ENCODE data around the gene TSBP1. TPM values are rescaled to one million over a fixed set of nuclear protein-coding genes. Genes with fewer than 3 reads are reported as not detected.

Gene TSBP1
- total and polyA plus RNA-seq, 11 donors, result not detected

DNA sequence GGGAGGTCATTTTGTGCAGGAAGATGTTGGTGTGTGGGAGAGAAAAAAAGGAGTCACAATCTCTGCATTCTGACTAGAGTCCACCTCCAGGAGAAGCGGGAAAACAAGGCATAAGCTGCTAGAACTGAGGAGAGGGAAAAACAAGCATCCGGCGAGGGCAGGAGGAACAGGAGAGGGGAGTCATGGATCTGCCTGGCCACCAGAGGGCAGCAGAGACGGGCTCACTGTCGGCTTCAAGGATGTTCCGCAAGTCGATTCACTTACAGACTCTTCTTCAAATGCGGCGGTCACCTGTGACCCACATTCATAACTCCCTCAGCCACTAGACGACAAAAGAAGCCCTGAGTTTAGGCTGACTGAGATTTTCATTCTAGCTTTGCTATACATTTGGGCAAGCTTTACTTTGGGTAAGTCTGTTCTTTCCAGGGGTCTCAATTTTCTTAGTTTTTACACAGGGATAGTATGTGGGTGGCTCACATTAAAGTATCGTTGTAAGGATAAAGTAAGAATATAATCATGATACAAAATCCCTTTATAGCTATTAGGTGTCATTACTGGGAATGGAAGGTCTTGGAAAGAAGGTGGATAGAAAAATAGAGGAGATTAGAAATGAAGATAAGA, 41.8 kb upstream of the TSBP1 start:
- H3K36me3 ChIP-seq, result no peaks in the 10 kb centered on the region
- H3K27ac ChIP-seq, result no peak overlapping the region
- ATAC-seq (peak in 3 of 4 donors; percentile 69 to 89 (median 85)), DNase-seq (peak; percentile 77 to 91 (median 78))
- H3K27me3 ChIP-seq, result peaks cover 0 to 65% (median 11%) of the 10 kb centered on the region in 9 donors
- H3K4me3 ChIP-seq, result no peak overlapping the region
- 8 to 9% (median 8%) methylated on average over 11 of the region's 11 CpGs for WGBS, 4 donors
- peaks cover 0 to 17% (median 0%) of the 10 kb centered on the region in 12 donors for H3K4me1 ChIP-seq
- intact Hi-C loops (cut with DNase I), result loop anchor here in 9 of 10 donors (1.0 to 10.0 kb wide), 12 partner anchors 166 to 455 kb away; no protein-coding TSS in a partner anchor
- TF ChIP-seq, protein P1, sequence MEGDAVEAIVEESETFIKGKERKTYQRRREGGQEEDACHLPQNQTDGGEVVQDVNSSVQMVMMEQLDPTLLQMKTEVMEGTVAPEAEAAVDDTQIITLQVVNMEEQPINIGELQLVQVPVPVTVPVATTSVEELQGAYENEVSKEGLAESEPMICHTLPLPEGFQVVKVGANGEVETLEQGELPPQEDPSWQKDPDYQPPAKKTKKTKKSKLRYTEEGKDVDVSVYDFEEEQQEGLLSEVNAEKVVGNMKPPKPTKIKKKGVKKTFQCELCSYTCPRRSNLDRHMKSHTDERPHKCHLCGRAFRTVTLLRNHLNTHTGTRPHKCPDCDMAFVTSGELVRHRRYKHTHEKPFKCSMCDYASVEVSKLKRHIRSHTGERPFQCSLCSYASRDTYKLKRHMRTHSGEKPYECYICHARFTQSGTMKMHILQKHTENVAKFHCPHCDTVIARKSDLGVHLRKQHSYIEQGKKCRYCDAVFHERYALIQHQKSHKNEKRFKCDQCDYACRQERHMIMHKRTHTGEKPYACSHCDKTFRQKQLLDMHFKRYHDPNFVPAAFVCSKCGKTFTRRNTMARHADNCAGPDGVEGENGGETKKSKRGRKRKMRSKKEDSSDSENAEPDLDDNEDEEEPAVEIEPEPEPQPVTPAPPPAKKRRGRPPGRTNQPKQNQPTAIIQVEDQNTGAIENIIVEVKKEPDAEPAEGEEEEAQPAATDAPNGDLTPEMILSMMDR (IDR thresholded peaks at IDR 0.05), result peak; percentile 88 to 97 (median 94)
- no peak for TF ChIP-seq POLR2A (IDR thresholded peaks at IDR 0.05)
- no peaks in the 10 kb centered on the region for H3K9me3 ChIP-seq

DNA sequence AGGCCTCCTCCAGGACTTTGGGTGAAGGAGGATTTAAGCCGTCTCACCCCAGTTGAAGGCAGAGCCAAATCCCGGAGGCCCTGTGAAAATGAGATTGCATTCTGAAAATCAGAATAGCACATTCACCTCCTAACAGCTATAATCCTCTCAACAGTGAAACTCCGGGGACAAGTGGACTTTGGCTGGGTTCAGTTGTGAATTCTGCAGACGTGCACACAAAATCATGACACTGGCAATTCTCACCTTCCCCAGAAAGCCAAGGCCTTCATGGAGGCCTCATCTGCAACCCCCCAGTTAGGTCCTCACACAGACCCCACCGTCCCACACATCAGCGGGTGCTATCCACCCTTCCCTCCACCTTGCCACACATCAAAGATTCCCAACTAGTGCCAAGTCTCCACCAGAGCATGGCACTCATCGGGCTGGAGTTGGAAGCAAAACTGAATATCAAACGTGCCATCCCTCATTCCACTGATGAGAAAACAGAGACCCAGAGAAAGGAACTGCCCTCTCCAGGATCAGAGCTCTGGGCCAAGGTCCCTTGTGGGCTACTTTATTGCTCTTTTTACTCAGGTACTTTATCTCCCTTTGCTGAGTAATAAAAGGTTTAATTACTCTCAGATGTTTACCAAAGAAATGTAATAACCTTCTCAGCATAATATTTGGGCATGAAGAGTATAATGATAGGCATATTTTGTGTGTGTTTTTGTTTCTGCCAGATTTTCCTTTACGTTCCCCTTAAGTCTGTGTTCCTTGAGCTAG, 40.0 kb upstream of the TSBP1 start:
- no peak for TF ChIP-seq POLR2A (IDR thresholded peaks at IDR 0.05)
- TF ChIP-seq, protein P1 (IDR thresholded peaks at IDR 0.05), result no peak
- intact Hi-C loops (cut with DNase I), result loop anchor here in 9 of 10 donors (2.0 to 10.0 kb wide), 9 partner anchors 164 to 457 kb away; no protein-coding TSS in a partner anchor
- ATAC-seq, result no peak
- Histone ChIP-seq H3K27me3 (peaks cover 0 to 61% (median 15%) of the 10 kb centered on the region in 9 donors), H3K9me3 (no peaks in the 10 kb centered on the region), H3K36me3 (no peaks in the 10 kb centered on the region), H3K4me1 (peaks cover 0 to 17% (median 0%) of the 10 kb centered on the region in 12 donors), H3K4me3 (no peak overlapping the region), H3K27ac (no peak overlapping the region)
- 78 to 86% (median 84%) methylated on average over 9 of the region's 9 CpGs for WGBS, 4 donors
- DNase-seq, result no peak

DNA sequence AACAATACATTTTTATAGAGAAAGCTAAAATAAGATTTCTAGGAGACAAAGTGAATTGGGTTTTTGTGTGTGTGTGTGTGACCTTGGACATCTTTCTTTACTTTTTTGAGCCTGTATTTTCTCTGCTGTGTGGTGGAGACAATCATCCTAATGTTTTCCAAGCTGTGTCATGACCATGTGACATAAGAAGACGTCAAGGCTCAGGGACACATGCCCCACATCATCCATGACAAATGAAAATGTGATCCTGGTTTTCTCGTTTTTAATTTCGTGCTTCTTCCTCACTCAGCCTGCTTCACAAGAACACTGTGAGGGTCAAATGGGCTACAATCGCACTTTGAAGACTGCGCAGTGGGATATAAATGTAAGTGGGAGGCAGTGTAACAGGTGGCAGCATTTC, 39.2 kb upstream of the TSBP1 start:
- Histone ChIP-seq H3K4me1 (peaks cover 0 to 13% (median 0%) of the 10 kb centered on the region in 12 donors), H3K27me3 (peaks cover 0 to 55% (median 11%) of the 10 kb centered on the region in 9 donors), H3K4me3 (no peak overlapping the region), H3K36me3 (no peaks in the 10 kb centered on the region), H3K9me3 (no peaks in the 10 kb centered on the region), H3K27ac (no peak overlapping the region)
- 49 to 66% (median 57%) methylated on average over 5 of the region's 5 CpGs for WGBS, 4 donors
- TF ChIP-seq POLR2A (IDR thresholded peaks at IDR 0.05), result no peak
- TF ChIP-seq, protein P1 (IDR thresholded peaks at IDR 0.05), result no peak
- DNase-seq, result no peak
- intact Hi-C loops (cut with DNase I), result loop anchor here in 9 of 10 donors (5.0 to 10.0 kb wide), 8 partner anchors 164 to 456 kb away; no protein-coding TSS in a partner anchor
- no peak for ATAC-seq

DNA sequence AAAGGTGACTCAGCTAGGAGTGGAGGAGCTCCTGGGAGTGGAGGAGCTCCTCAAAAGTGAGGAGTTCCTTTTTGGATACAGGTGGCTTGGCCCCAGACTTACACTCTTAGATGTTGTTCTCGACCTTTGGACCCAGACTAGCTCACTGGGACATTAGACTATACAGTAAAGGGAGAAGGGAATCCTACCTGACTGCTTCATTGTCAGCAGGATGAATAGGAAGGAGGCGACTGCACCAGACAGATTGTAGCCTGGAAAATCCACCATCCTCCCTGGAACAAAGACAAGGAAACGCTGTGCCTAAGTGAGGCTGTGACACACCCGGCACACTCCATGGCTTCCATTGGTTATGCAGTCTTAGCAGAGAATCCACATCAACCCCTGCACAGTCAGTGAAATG, 35.2 kb upstream of the TSBP1 start, which contains the start of gene BTNL2:
BTNL2 (minus strand) TSS at position 325 of the 400 bp plus-strand sequence; CDS start at position 267, 58 bp downstream.
- Histone ChIP-seq H3K4me3 (no peak within 1 kb of the TSS), H3K4me1 (no peaks in the 10 kb centered on the region), H3K27me3 (peaks cover 0 to 61% (median 8%) of the 10 kb centered on the region in 9 donors), H3K9me3 (no peaks in the 10 kb centered on the region), H3K27ac (no peak within 1 kb of the TSS), H3K36me3 (no peaks in the 10 kb centered on the region)
- DNase-seq (no peak), ATAC-seq (no peak)
- no peak for TF ChIP-seq POLR2A (IDR thresholded peaks at IDR 0.05)
- TF ChIP-seq, protein P1 (IDR thresholded peaks at IDR 0.05), result no peak
- intact Hi-C loops (cut with DNase I), result no loop called here
- WGBS, 4 donors, result 60 to 71% (median 64%) methylated on average over 4 of the region's 4 CpGs

All from heart left ventricle (tissue), 16 donors.